AG09319 (cell line): ENCODE data around the gene SLC22A6.

Source experiments
- DNase-seq: peaks from one replicate; pipeline ENCODE4 v3.0.0-alpha.2; 2010; ENCODE audit warnings: low read depth; ENCODE audit errors: extremely low read depth
- CTCF ChIP-seq: IDR thresholded peaks from 2 replicates; pipeline ENCODE4 v1.5.1; 2011; ENCODE audit warnings: low read depth, mild to moderate bottlenecking, inconsistent platforms, low read length, moderate library complexity

The SLC22A6 gene

GRCh38 chr11:63001456-63001855, 16.7 kb upstream of the SLC22A6 start:
- DNase-seq, result no peak
- TF ChIP-seq CTCF, result no peak

- DNase-seq, result no peak
- TF ChIP-seq CTCF, result no peak
These were observed 14.9 kb upstream of the SLC22A6 start for GRCh38 chr11:62999649-63000048.

GRCh38 chr11:62999156-62999555, 14.4 kb upstream of the SLC22A6 start:
- no peak for DNase-seq
- no peak for TF ChIP-seq CTCF

GRCh38 chr11:62996271-62996670, 11.5 kb upstream of the SLC22A6 start:
- no peak for TF ChIP-seq CTCF
- DNase-seq, result no peak

- TF ChIP-seq CTCF, result no peak
- no peak for DNase-seq
These were observed 10.0 kb upstream of the SLC22A6 start for GRCh38 chr11:62994775-62995174.

- no peak for TF ChIP-seq CTCF
- DNase-seq, result no peak
These were observed 3.5 kb upstream of the SLC22A6 start for GRCh38 chr11:62988276-62988675.

- DNase-seq, result no peak
- no peak for TF ChIP-seq CTCF
These were observed 429 bp upstream of the SLC22A6 start for GRCh38 chr11:62985041-62985750.
